Stomach (tissue), 4 donors: ENCODE measurements around the gene LCP1.
"Not testable (repeated sequence)": the region's sequence is repeated elsewhere in the genome, so short reads cannot be mapped to it uniquely, and the experiment has no call there.

ENCODE experiments used
- CTCF ChIP-seq, 7 experiments: fragments of 450-650 bp in 4 of 7; fragments of 200-600 bp in 3 of 7; sonication (generic) in 3 of 7; IDR thresholded peaks; one replicate each; pipeline ENCODE4 v1.5.1; 2016 to 2019; ENCODE audit warnings: antibody characterized with exemption in 7 of 7, control low read depth in 2 of 7, mild to moderate bottlenecking in 1 of 7
- POLR2AphosphoS5 ChIP-seq, 3 donors: sonication (generic); formaldehyde crosslinking; IDR thresholded peaks; one replicate each; pipeline ENCODE4 v1.6.1; 2016; ENCODE audit warnings: antibody characterized with exemption in 3 of 3

- TF ChIP-seq CTCF, POLR2AphosphoS5 (IDR thresholded peaks at IDR 0.05): not testable (repeated sequence)
These were observed 32.8 kb upstream of the LCP1 start for GRCh38 chr13:46214741-46215140.
